GM18907 (cell line): ENCODE results near the gene DGKI.

ENCODE experiments used
- ATAC-seq: cut with Tn5 transposase; IDR thresholded peaks from one replicate; pipeline ENCODE4 v1.9.1; 2021; ENCODE audit warnings: mild to moderate bottlenecking, moderate library complexity; ENCODE audit not compliant: unreplicated experiment

DGKI gene

DNA sequence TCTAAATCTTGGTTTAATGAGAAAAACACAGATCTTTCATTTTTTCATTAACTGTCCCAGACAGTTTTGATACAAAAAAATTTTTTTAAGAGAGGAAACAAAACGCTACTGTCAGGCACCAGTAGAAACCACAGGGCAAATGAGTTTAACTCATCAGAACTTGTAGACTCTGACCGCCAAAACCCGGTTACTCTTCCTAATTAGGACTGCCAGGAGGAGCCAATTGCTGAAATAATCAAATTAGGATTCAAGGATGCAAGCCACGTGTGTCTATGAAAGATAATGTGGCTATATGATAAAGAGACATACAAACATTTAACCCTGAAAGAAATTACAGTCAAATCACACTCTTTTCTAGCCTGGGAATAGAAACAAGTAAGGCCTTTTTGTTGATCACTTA is 154.4 kb downstream of the DGKI start:
- ATAC-seq, result no peak

DNA sequence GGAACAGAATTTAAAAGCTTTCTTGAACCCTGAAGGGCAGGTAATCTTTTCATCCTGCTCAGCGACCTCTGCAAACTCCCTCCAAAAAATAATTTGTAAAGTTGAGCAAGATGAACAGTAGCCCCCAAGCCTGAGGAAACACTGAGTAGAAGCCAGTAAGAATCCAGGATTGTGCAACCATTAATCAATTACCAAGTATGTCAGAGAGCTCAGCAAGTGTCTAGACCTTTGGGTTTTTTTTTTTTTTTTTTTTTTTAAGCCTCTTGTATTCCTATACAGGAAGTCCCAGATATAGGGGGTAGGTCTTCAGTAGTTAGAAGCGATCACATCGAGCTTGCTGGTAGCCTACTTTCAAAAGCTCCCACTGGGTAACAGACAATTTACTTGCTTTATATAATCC is 155.2 kb downstream of the DGKI start:
- ATAC-seq, result no peak

DNA sequence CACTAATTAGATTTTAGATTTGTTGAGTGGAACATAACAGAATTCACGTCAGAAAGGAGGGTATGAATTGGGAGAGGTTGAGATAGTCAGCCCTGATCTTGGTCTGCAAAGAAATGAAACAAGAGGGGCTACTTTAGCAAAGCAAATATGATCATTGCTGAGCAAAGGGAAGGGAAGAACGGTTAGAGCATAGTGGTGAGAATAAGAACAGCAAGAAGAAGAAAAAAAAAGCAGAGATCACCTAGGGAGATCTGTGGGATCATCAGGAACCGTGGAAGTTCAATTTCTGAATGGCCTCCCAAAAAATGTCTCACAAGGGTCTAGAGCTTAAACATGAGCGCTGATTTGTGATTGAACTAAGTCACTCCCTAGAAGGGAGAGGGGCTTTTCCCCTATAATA is 156.1 kb downstream of the DGKI start:
- ATAC-seq, result no peak

DNA sequence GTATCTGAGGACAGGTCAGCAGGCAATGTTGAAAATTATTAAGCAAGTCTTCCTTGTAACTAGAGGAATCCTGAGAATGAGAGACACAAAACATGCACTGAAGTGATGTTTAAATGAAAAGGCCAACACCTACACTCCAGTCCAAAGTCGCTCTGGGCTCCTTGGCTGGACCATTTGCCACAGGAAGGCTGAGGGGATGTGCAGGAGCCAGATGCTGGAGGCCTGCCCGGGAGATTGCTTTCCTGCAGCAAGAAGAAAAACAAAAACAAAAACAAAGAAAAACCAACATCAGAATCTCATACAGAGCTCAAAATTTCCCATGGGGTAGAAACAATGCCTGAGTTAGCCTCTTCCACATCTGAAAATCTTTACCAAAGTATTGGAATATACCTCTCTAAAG is 157.0 kb downstream of the DGKI start:
- no peak for ATAC-seq

DNA sequence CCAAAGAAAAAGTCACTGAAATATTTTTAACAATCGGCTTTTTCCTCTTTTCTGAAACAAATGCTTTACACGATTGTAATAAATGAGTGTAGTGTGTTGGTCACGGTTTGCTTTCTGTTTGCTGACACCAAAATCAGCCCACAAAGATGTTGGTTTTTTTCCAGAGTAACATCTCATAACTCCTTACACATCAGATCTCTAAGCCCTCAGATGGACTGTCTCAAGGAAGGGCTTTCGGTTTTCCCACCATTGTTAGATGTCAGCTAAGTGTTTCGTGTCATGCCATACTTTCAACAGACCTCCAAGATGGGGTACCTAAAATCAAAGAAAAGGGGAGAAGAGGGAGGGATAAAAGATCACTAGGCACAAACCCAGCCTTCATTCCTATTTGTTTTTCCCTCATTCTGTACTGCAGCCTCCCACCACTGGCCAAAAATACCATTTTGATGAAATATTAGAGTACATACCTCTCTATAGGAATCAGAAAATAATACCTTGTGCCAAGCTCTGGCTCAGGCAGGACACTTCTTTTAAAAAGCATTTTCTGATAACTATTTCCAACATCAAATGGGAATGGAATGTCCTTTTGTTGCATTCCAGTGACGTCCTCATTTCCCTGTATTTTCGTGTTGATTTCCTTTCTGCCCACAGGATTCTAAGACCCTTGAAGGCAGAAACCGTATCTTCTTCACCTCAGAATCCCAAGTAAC is 159.1 kb downstream of the DGKI start:
- no peak for ATAC-seq

DNA sequence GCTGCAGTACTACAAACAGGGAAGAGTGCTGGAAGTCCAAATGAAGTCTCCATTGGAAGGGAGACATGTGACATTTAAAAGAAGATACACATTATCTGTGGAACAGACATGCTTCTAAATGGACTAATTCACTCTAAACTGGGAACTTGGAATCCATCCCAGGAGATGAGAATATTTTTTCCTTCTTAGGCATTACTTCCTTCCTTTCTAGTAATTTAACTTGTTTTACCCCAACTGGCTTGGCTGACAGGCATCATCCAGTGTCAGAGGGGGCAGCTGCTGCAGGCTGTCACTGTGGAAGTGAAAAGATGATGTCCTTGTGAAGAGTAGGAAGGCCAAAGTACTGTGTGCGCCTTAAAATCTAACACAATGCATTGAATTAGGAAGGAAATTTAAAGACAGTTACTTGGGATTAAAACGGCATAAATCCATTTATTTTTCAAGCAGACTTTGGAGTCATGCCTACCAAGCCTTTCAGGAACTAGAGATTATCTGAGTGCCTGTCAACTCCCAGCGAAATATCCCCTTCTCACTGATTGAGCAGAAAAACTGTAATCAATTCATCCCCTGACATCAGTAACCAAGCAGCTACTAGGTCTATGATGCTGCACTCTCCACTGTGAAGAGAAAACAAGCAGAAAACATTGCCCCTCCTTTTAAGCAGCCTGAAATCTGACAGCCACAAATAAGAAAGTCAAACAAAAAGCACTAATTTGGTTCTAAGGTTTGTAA is 161.2 kb downstream of the DGKI start:
- no peak for ATAC-seq

DNA sequence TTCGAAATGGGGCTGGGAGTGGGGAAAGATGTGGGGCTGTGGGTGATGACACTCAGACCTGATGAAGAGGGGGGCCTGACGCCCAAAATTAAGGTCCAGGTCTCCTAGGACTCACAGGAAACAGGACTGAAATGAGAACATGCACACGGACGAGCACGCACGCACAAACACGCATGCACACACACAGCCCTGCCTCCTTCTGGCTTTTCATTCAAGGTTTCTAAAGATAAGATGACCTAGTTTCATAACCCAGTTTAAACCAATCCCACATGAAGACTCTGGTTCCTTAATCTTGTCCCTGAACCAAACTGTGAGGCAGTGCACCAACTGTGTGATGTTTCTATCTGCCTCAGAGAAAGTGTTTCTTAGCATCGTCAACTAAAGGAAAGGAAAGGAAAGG is 162.0 kb downstream of the DGKI start:
- ATAC-seq, result no peak

DNA sequence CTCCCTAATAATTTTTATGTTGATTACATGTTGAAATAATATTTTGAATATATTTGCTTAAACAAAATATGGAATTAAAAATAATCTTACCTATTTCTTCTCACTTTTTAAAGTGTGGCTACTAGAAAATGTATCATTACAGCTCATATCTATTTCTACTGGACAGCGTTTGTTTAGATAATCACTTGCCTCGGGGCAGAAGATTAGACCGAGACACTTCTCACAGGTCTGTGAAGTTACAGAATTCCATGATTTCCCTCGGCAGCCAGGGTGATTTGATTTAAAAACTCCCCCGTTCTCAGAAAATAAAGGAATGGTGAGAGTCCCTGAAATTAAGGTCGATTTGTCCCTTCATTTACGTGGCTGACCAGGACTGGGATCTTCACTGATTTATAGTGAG is 162.5 kb downstream of the DGKI start:
- no peak for ATAC-seq

DNA sequence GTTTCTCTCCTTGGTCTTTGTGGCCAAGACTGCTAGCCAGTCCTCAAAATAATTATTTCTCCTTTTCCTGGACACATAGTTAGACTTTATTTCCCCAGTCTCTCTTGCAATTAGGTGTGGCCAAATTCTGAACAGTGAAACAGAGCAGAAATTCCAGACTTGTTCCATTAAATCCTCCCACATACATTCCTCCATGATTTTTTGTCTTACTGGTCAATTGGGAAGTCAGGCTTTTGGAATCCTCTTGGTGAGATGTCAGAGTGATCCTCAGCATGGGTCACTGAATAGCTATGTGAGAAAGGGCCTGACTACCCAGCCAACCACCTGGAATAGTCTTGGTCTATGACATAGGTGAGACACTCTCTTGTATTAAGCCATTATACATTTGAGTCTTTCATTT is 164.2 kb downstream of the DGKI start:
- no peak for ATAC-seq

DNA sequence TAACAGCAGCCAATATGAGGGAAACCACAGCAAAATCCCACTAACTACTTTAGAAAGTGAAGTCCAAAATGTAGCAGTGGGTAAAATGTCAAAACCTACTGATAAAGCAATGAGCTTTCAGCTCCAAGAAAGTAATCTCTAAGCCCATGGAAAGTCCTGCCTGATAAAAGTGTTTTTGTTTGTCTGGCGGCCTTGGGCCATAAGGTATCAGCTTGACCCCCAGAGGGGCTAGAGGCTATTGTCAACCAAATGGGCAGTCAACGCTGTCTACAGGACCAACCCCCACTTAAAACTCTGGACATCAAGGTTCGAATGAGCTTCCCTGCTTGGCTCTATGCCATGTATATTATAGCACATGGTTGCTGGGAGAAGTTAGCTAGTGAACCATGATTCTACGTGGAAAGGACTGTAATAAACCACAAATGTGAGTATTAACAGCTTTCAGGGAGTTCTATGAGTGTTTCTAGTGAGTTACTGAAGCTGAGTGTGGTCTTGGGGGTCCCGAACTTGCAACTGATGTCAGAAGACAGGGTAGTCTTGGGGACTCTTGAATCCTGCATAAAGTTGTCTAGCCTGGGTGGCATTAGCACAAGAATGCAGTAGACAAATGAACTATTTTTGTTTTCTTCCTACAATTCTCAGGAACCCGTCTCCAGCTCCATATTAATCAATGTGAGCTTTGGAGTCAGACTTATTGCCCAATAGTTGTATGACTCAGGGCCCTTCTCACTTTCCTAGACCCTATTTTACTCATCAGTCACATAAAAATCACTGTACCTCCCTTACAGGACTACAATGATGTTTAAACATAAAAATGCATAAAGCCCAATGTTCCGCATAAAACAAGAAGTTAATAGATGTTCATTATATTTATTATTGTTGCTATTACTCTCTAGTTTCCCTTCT is 164.9 kb downstream of the DGKI start:
- ATAC-seq, result no peak

DNA sequence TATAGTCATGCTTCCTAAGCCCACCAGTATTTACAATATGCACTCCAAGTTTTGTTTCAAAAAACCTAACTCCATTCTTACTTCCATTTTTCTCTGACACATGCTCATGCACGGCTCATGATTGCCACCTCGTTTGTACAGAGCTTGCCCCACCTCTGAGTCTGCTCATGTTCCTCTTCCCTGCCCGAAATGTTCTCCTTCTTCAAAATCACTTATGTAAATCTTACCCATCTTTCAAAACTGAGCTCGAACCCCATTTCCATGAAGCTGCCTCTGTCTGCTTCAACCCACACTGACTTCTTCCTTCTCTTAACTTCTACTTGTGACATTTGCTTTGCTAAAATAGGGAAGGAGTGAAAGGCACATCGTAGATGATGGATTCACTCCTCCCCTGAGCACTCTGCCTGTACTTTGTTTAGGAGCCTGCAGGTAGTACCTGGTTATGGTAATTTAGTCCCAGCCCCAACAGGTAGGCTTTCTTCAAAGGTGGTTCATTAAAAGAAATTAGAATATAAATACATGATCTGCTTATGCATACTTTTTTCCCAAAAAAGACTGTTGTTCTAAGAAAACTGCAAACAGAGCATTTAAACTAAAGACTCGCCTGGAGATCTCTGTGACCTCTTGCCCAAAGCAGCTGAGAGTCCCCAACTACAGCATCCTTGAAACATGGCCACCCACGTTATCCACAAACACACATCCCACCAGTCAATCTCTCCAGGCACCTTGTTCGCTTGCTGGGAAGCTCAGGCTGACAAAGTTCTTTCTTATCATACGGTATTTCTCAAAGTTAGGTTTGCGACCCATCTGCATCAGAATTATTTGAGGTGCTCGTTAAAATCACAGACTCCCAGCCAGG is 172.0 kb downstream of the DGKI start:
- no peak for ATAC-seq

DNA sequence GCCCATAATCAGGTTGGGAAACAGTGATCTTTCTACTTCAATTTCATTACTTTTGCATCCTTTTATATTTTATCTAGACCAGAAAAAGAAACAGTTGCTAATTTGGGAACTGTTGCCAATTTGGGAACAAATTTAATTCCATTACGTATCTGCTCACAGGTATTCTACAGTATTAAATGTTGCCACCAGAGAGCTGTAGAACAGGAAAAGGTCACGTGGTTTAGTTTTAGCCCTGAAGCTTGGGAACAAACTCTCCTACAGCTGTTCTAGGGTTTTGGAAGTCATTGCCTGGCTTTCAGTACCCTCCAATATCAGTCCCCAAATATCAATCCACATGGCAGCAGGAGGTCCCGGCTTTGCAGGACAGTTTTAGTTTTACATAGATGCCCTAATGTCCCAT is 172.7 kb downstream of the DGKI start:
- no peak for ATAC-seq

DNA sequence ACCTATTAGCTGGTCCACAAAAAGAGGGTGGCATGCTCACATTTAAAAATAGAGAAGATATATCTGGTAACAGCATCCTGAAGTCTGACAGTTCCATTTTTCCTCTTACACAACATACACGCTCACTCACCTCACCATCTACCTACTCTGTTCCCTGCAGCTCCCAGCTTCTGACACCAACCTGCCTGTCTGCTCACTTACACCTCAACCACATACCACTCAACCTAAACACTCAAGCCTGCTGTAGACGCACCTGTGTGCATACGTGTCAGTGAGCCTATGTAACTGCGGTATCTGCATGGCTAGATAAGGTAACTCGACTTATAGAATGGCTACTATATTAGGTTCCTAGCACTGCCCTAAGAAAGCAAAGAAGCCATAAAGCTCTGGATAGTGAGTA is 174.9 kb downstream of the DGKI start:
- no peak for ATAC-seq

DNA sequence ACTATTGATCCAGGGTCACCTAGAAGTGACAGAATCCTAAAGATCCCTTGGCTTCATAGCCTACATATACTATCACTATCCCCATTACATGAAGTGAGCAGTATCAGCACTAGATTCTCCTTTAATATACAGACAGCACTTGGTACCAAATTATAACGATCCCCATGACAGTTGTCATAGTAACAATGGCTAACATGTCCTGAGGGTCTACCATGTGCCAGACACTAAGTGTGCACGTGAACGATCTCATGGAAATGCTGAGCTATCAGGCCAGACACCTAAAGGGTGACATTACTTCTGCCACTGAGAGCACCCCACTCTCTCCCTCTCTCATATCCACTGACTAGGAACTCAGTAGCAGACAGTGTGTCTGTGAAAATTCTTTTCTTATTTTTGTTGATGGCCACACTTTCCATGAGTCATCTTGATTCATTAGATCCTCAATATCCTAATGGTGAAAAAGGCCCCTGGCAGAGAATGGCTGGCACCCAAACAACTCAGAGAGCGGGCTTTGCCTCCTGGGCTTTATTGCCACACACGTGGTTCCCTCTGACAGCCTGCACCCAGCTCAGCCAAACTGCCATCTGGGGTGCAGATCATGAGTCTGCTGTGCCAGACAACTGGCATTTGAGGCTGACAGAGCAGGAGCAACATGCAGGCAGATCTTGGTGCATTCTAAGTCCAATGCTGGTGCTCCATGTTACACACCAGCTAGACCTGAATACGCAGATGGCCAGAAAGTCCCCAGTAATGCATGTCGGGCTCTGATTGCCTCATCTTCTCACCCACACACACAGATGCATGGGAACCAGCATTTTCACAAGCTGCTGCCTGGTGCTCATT is 176.3 kb downstream of the DGKI start:
- ATAC-seq, result no peak

DNA sequence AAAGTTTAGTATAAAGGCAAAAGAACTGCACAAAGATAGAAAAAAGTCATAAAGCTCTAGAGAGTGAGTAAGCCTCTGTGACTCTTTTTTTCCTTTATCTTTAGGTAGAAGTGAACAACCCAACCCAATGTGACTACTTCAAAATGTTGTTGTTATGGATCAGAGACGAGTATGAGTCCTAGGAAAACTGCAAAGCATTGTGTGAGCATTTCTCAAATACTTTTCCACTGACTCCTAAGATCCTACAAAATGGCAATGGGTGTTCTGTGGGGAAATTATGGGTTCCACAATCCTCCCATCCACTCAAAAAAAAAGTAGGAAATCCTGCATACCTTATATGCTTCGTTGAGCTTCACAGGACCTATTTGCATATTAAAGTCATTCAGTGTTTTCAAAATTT is 177.1 kb downstream of the DGKI start:
- ATAC-seq, result no peak

DNA sequence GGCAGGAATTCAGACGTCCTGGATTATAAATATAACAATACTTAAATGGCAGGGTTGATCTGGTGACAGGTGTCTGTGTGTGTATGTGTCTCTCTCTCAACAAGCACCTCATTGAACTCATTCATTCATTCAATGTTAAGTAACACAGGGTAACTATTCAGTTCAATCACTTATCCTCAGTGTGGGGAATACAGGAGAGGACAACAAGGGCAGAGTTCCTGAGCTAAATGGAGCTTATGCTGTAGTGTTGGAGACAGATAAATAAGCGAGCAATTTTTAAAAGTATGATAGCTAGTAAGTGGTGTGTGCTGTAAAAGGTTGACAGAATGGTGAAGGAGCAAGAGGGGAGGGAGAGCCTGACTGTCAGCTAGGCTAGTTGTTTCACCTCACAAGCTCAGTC is 178.4 kb downstream of the DGKI start:
- no peak for ATAC-seq

DNA sequence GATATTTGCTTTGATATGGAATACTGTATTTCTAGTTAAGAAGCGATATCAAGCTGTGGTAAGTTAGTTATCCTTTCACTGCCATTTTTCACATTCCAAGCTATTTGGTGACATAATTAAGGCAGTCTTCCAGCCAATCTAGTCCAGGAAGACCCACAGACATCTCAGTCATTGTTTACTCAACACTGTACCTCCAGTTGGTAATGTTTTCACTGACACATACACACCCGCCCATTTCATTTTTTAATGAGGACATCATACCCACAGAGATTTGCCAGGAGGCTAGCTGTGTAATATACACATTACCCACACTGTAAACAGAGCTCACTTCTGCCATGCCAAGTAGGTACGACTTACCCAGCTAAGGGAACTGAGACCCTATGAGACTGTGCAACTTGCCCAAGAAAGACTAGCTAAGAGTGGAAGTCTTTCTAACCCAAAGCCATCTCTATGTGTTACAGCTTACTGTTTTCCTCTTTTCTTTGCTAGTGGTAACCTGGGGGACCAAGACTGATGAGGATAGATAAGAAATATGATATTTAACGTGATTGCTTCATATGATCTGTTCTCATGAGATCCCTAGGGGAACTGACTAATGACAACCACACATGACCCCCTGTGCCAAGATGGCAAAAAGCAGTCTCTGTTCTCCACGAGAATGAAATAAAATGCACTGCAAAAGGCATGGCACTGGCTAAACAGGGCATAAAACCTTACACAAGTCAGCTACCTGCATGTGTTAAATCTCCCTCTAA is 179.0 kb downstream of the DGKI start:
- no peak for ATAC-seq

DNA sequence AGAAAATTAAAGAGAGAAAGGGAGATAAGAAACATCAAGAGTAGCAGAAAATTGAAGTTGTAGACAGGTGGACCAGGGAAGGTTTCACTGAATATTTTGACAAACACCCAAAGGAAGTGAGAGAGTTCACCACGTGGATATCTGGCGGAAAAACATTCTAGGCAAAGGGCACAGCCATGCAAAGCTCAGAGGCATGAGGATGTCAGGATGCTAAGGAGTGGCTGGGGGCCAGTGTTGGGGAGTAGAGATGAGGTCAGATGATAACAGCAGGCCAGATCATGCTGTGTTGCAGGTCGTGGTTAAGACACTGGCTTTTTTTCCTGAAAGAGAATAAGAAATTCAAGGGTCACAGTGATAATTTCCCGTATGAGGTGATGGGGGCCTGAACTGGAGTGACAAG is 181.9 kb downstream of the DGKI start:
- ATAC-seq, result no peak

DNA sequence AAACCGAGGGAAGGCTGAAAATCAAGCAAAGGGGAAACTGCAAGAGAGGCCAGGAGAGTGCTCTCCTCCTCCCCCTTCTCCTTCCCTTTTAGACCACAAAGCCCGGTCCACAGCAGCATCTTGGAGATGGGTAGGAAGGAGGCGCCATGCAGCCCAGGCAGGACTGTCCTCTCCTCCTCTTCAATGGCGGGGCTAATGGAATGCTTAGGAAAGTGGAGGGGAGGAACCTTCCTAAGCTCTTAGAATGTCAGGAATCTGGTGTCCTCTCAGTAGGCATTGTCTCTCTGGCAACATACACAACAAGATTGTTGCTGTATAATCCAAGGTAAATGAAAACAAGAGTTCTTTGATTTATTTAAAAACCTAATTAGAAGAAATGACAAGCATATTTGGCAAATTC is 185.1 kb downstream of the DGKI start:
- no peak for ATAC-seq
